Mononuclear cell (primary cell): ENCODE measurements around the gene SCFD2. TPM values are rescaled to one million over a fixed set of nuclear protein-coding genes. Genes with fewer than 3 reads are reported as not detected.
"Not testable (repeated sequence)": the region's sequence is repeated elsewhere in the genome, so short reads cannot be mapped to it uniquely, and the experiment has no call there.

Experiments used
- H3K27me3 ChIP-seq: 2 replicates; pipeline ENCODE4 v1.6.0; 2011; ENCODE audit warnings: low read length, control low read depth; ENCODE audit not compliant: insufficient read depth
- H3K4me1 ChIP-seq: 2 replicates; pipeline ENCODE4 v1.5.1; 2011; ENCODE audit warnings: mild to moderate bottlenecking, low read length, control low read depth; ENCODE audit not compliant: insufficient read depth
- H3K4me3 ChIP-seq: 2 replicates; pipeline ENCODE4 v1.5.1; 2011; ENCODE audit warnings: mild to moderate bottlenecking, low read length, moderate library complexity
- H3K9me3 ChIP-seq: 2 replicates; pipeline ENCODE4 v1.5.1; 2011; ENCODE audit warnings: low read depth, mild to moderate bottlenecking, control low read depth, low read length
- total RNA-seq: library from RNA; depleted of rRNA; stranded (reverse); fragments of >200 nt; gene quantifications from one replicate; pipeline ENCODE4 v1.2.3, GENCODE V29; 2012

Gene SCFD2
- total RNA-seq, 1 donor, result 20.6 TPM

- no peak overlapping the region for H3K4me3 ChIP-seq
- H3K9me3 ChIP-seq, result no peaks in the 10 kb centered on the region
- H3K27me3 ChIP-seq, result no peaks in the 10 kb centered on the region
- H3K4me1 ChIP-seq, result no peaks in the 10 kb centered on the region
Measured at GRCh38 chr4:52994567-52994966, 371.3 kb downstream of the SCFD2 start.

- no peaks in the 10 kb centered on the region for H3K9me3 ChIP-seq
- no peaks in the 10 kb centered on the region for H3K4me1 ChIP-seq
- no peak overlapping the region for H3K4me3 ChIP-seq
- no peaks in the 10 kb centered on the region for H3K27me3 ChIP-seq
Measured at GRCh38 chr4:52993771-52994170, 372.1 kb downstream of the SCFD2 start.

GRCh38 chr4:52992551-52992950 is 373.3 kb downstream of the SCFD2 start:
- not testable (repeated sequence) for H3K4me3 ChIP-seq, H3K9me3 ChIP-seq, H3K27me3 ChIP-seq, H3K4me1 ChIP-seq

- Histone ChIP-seq H3K4me3 (no peak overlapping the region), H3K9me3 (no peaks in the 10 kb centered on the region), H3K4me1 (no peaks in the 10 kb centered on the region), H3K27me3 (no peaks in the 10 kb centered on the region)
Measured at GRCh38 chr4:52991472-52991871, 374.4 kb downstream of the SCFD2 start.

GRCh38 chr4:52990706-52991105 is 375.2 kb downstream of the SCFD2 start:
- Histone ChIP-seq H3K4me3 (no peak overlapping the region), H3K27me3 (no peaks in the 10 kb centered on the region), H3K4me1 (no peaks in the 10 kb centered on the region), H3K9me3 (no peaks in the 10 kb centered on the region)

GRCh38 chr4:52989865-52990264 is 376.0 kb downstream of the SCFD2 start:
- H3K4me1 ChIP-seq, result no peaks in the 10 kb centered on the region
- no peaks in the 10 kb centered on the region for H3K27me3 ChIP-seq
- H3K4me3 ChIP-seq, result no peak overlapping the region
- H3K9me3 ChIP-seq, result no peaks in the 10 kb centered on the region

- H3K4me3 ChIP-seq, result no peak overlapping the region
- no peaks in the 10 kb centered on the region for H3K27me3 ChIP-seq
- H3K9me3 ChIP-seq, result no peaks in the 10 kb centered on the region
- no peaks in the 10 kb centered on the region for H3K4me1 ChIP-seq
Measured at GRCh38 chr4:52987392-52988056, 378.3 kb downstream of the SCFD2 start.

GRCh38 chr4:52984462-52984881 is 381.4 kb downstream of the SCFD2 start:
- H3K9me3 ChIP-seq, result no peaks in the 10 kb centered on the region
- H3K4me1 ChIP-seq, result no peaks in the 10 kb centered on the region
- H3K4me3 ChIP-seq, result no peak overlapping the region
- no peaks in the 10 kb centered on the region for H3K27me3 ChIP-seq

- H3K27me3 ChIP-seq, result no peaks in the 10 kb centered on the region
- no peak overlapping the region for H3K4me3 ChIP-seq
- H3K4me1 ChIP-seq, result no peaks in the 10 kb centered on the region
- H3K9me3 ChIP-seq, result no peaks in the 10 kb centered on the region
Measured at GRCh38 chr4:52983563-52984303, 382.1 kb downstream of the SCFD2 start.

GRCh38 chr4:52982946-52983340 is 382.9 kb downstream of the SCFD2 start:
- no peaks in the 10 kb centered on the region for H3K4me1 ChIP-seq
- no peaks in the 10 kb centered on the region for H3K9me3 ChIP-seq
- H3K27me3 ChIP-seq, result no peaks in the 10 kb centered on the region
- no peak overlapping the region for H3K4me3 ChIP-seq

GRCh38 chr4:52982255-52982945 is 383.5 kb downstream of the SCFD2 start:
- Histone ChIP-seq H3K9me3 (no peaks in the 10 kb centered on the region), H3K4me3 (no peak overlapping the region), H3K27me3 (no peaks in the 10 kb centered on the region), H3K4me1 (no peaks in the 10 kb centered on the region)

- H3K4me1 ChIP-seq, result no peaks in the 10 kb centered on the region
- H3K27me3 ChIP-seq, result no peaks in the 10 kb centered on the region
- no peaks in the 10 kb centered on the region for H3K9me3 ChIP-seq
- H3K4me3 ChIP-seq, result no peak overlapping the region
Measured at GRCh38 chr4:52979821-52980590, 385.9 kb downstream of the SCFD2 start.

GRCh38 chr4:52979020-52979419 is 386.8 kb downstream of the SCFD2 start:
- Histone ChIP-seq H3K4me1 (no peaks in the 10 kb centered on the region), H3K9me3 (no peaks in the 10 kb centered on the region), H3K4me3 (no peak overlapping the region), H3K27me3 (no peaks in the 10 kb centered on the region)

GRCh38 chr4:52977252-52977651 is 388.6 kb downstream of the SCFD2 start:
- Histone ChIP-seq H3K4me1 (no peaks in the 10 kb centered on the region), H3K9me3 (no peaks in the 10 kb centered on the region), H3K4me3 (no peak overlapping the region), H3K27me3 (no peaks in the 10 kb centered on the region)
